HepG2 (cell line): ENCODE data around the gene ACAD8.

Experiments used
- CBX5 ChIP-seq: sonication (generic); formaldehyde crosslinking; IDR thresholded peaks from 2 replicates; pipeline ENCODE4 v1.4.0; 2020; ENCODE audit warnings: missing genetic modification reagents, borderline replicate concordance
- CERS6 ChIP-seq: sonication (generic); formaldehyde crosslinking; IDR thresholded peaks from 2 replicates; pipeline ENCODE4 v1.5.0; 2020; ENCODE audit warnings: missing genetic modification reagents
- CTCF ChIP-seq: sonication (generic); formaldehyde crosslinking; IDR thresholded peaks from 2 replicates; pipeline ENCODE4 v1.5.0; 2020; ENCODE audit warnings: mild to moderate bottlenecking, missing genetic modification reagents, moderate library complexity
- DNMT3B ChIP-seq: conservative IDR thresholded peaks from 2 replicates; pipeline ENCODE4 v1.6.1; 2016; ENCODE audit warnings: missing biosample characterization, control low read depth
- EZH2 ChIP-seq: conservative IDR thresholded peaks from 2 replicates; pipeline ENCODE4 v1.6.1; 2012; ENCODE audit warnings: mild to moderate bottlenecking, low read depth, low read length, moderate library complexity
- MEIS2 ChIP-seq: sonication (generic); formaldehyde crosslinking; IDR thresholded peaks from 2 replicates; pipeline ENCODE4 v1.9.0; 2021; ENCODE audit warnings: mild to moderate bottlenecking, missing genetic modification reagents
- NFYB ChIP-seq: sonication (generic); formaldehyde crosslinking; IDR thresholded peaks from 2 replicates; pipeline ENCODE4 v1.4.0; 2020; ENCODE audit warnings: missing genetic modification reagents
- ZNF180 ChIP-seq: sonication (generic); formaldehyde crosslinking; IDR thresholded peaks from 2 replicates; pipeline ENCODE4 v1.4.0; 2020; ENCODE audit warnings: low read depth, missing genetic modification reagents, borderline replicate concordance
- ZNF407 ChIP-seq: sonication (generic); formaldehyde crosslinking; IDR thresholded peaks from one replicate; pipeline ENCODE4 v1.5.1; 2020; ENCODE audit warnings: mild to moderate bottlenecking, missing genetic modification reagents; ENCODE audit errors: not compliant biosample characterization

- no peak for TF ChIP-seq CBX5
- TF ChIP-seq CTCF (CRISPR knock-in tag) = no peak
- no peak for TF ChIP-seq ZNF407
- TF ChIP-seq CERS6 (CRISPR knock-in tag) = no peak
- no peak for TF ChIP-seq DNMT3B
- no peak for TF ChIP-seq MEIS2
- TF ChIP-seq NFYB = no peak
- TF ChIP-seq ZNF180 (CRISPR knock-in tag) = no peak
- no peak for TF ChIP-seq EZH2
Observed at GRCh38 chr11:134264966-134265764, 11.8 kb downstream of the ACAD8 start.
